Transverse colon (tissue), 4 donors: ENCODE measurements around the gene FGGY. TPM values are rescaled to one million over a fixed set of nuclear protein-coding genes. Genes with fewer than 3 reads are reported as not detected.

ENCODE experiments used
- DNase-seq: peaks from one replicate; pipeline ENCODE4 v3.0.0-alpha.2; 2019
- H3K27ac ChIP-seq, 4 donors: fragments of 200-600 bp; sonication (generic); 2 replicates each; pipeline ENCODE4 v1.5.1; 2016 to 2018; ENCODE audit warnings: inconsistent platforms in 4 of 4
- H3K27me3 ChIP-seq: fragments of 200-600 bp; sonication (generic); 2 replicates; pipeline ENCODE4 v1.5.1; 2017; ENCODE audit warnings: inconsistent platforms
- H3K36me3 ChIP-seq, 4 donors: fragments of 200-600 bp; sonication (generic); 2 replicates each; pipeline ENCODE4 v1.5.1; 2017 to 2019; ENCODE audit warnings: inconsistent platforms in 4 of 4
- H3K4me1 ChIP-seq, 4 donors: fragments of 200-600 bp; sonication (generic); 2 replicates each; pipeline ENCODE4 v1.5.1; 2017 to 2020; ENCODE audit warnings: inconsistent platforms in 4 of 4
- H3K4me3 ChIP-seq, 4 donors: fragments of 200-600 bp; sonication (generic); 1 replicate in 1 of 4; 2 replicates in 3 of 4; pipeline versions ENCODE4 v1.5.1 to v1.6.1; 2017 to 2019; ENCODE audit warnings: inconsistent platforms in 4 of 4
- H3K9me3 ChIP-seq, 2 donors: fragments of 200-600 bp; sonication (generic); 2 replicates each; pipeline ENCODE4 v1.5.1; 2017 to 2019; ENCODE audit warnings: inconsistent platforms in 2 of 2
- CTCF ChIP-seq, 5 experiments: fragments of 200-600 bp in 3 of 5; fragments of 450-650 bp in 2 of 5; sonication (generic) in 3 of 5; IDR thresholded peaks; 1 replicate in 2 of 5; 2 replicates in 3 of 5; pipeline ENCODE4 v1.5.1; 2016 to 2017; ENCODE audit warnings: antibody characterized with exemption in 5 of 5, inconsistent platforms in 3 of 5, mild to moderate bottlenecking in 2 of 5, moderate library complexity in 1 of 5
- EP300 ChIP-seq: sonication (generic); formaldehyde crosslinking; IDR thresholded peaks from one replicate; pipeline ENCODE4 v1.6.1; 2017; ENCODE audit warnings: antibody characterized with exemption, low read depth
- POLR2A ChIP-seq: fragments of 450-650 bp; IDR thresholded peaks from one replicate; pipeline ENCODE4 v1.6.1; 2016; ENCODE audit warnings: antibody characterized with exemption, mild to moderate bottlenecking, moderate library complexity
- POLR2AphosphoS5 ChIP-seq, 3 donors: sonication (generic); formaldehyde crosslinking; IDR thresholded peaks; one replicate each; pipeline ENCODE4 v1.6.1; 2016; ENCODE audit warnings: antibody characterized with exemption in 3 of 3
- WGBS, 2 donors: methylation state at CpG; one replicate each; pipeline ENCODE4 v1.1.5; 2018; ENCODE audit warnings: low coverage in 1 of 2; 5-methylcytosine and 5-hydroxymethylcytosine counted together
- in situ Hi-C, 4 donors: fragments of 200-750 bp; cut with MboI; loops; one replicate each; pipeline versions ENCODE4 v1.15.0 to v1.15.1; 2017; ENCODE audit warnings: low sequenced_read_pairs in 3 of 4, low pct_ligation_motif_present in 1 of 4, low pct_unique_long_range_greater_than_20kb in 1 of 4
- intact Hi-C: fragments of 100-400 bp; cut with DNase I; formaldehyde crosslinking; loops from one replicate; pipeline ENCODE4 v1.15.1; 2023; ENCODE audit warnings: low total_unique reads
- total RNA-seq, 4 donors: library from RNA; depleted of rRNA; stranded (reverse); fragments of >200 nt; gene quantifications; one replicate each; pipeline ENCODE4 v1.1.0, GENCODE V29; 2016

Gene FGGY
- total RNA-seq, 4 donors from 2014 or later, result 18.2 to 97.7 (median 27.1) TPM

- in situ Hi-C loops, result loop anchor here in 1 of 4 donors (25.0 kb wide), 1 partner anchor 523 kb away; the partner anchor contains the start of gene JUN
- Histone ChIP-seq H3K27me3 (no peaks in the 10 kb centered on the region), H3K36me3 (no peaks in the 10 kb centered on the region), H3K4me1 (peaks cover 0 to 2% (median 0%) of the 10 kb centered on the region in 4 donors), H3K4me3 (no peak overlapping the region), H3K9me3 (peaks cover 7 to 10% of the 10 kb centered on the region in 2 donors), H3K27ac (no peak overlapping the region)
- TF ChIP-seq EP300 (no peak), CTCF (IDR thresholded peaks at IDR 0.05) (no peak), POLR2AphosphoS5 (IDR thresholded peaks at IDR 0.05) (no peak), POLR2A (no peak)
- WGBS, 2 donors, result 85 to 88% methylated on average over 4 to 5 of the region's 5 CpGs
- intact Hi-C loops, result no loop called here
- DNase-seq, result no peak
Measured at GRCh38 chr1:59309795-59310548, 13.1 kb downstream of the FGGY start.

- intact Hi-C loops (no loop called here), in situ Hi-C loops (loop anchor here in 1 of 4 donors (25.0 kb wide), 1 partner anchor 523 kb away; the partner anchor contains the start of gene JUN)
- no peak overlapping the region for H3K27ac ChIP-seq
- peaks cover 2 to 3% of the 10 kb centered on the region in 2 donors for H3K9me3 ChIP-seq
- no peak for DNase-seq
- H3K4me1 ChIP-seq, result peaks cover 0 to 8% (median 3%) of the 10 kb centered on the region in 4 donors
- no peaks in the 10 kb centered on the region for H3K36me3 ChIP-seq
- no peak overlapping the region for H3K4me3 ChIP-seq
- H3K27me3 ChIP-seq, result no peaks in the 10 kb centered on the region
- TF ChIP-seq POLR2AphosphoS5 (IDR thresholded peaks at IDR 0.05) (no peak), EP300 (no peak), POLR2A (no peak), CTCF (IDR thresholded peaks at IDR 0.05) (no peak)
- WGBS, 2 donors, result 89 to 90% methylated on average over 2 to 5 of the region's 5 CpGs
Measured at GRCh38 chr1:59310549-59311250, 13.8 kb downstream of the FGGY start.

GRCh38 chr1:59314776-59315528, 18.1 kb downstream of the FGGY start:
- TF ChIP-seq CTCF (IDR thresholded peaks at IDR 0.05) (no peak), POLR2AphosphoS5 (IDR thresholded peaks at IDR 0.05) (no peak), EP300 (no peak), POLR2A (no peak)
- in situ Hi-C loops (loop anchor here in 1 of 4 donors (25.0 kb wide), 1 partner anchor 528 kb away; the partner anchor contains the start of gene JUN), intact Hi-C loops (no loop called here)
- peak overlapping the region in 2 of 4 donors; percentile 55 to 60 for H3K27ac ChIP-seq
- no peaks in the 10 kb centered on the region for H3K36me3 ChIP-seq
- WGBS, 2 donors, result 40 to 85% methylated on average over 1 to 2 of the region's 2 CpGs
- DNase-seq, result no peak
- H3K9me3 ChIP-seq, result no peaks in the 10 kb centered on the region
- H3K4me1 ChIP-seq, result peaks cover 4 to 34% (median 11%) of the 10 kb centered on the region in 4 donors
- no peak overlapping the region for H3K4me3 ChIP-seq
- no peaks in the 10 kb centered on the region for H3K27me3 ChIP-seq
